CD14-positive monocyte (primary cell): ENCODE results near the gene DYNLT4. TPM values are rescaled to one million over a fixed set of nuclear protein-coding genes. Genes with fewer than 3 reads are reported as not detected.
A peak's percentile ranks its signal among the peaks of the same experiment; 100 is the strongest.
"Not testable (repeated sequence)": the region's sequence is repeated elsewhere in the genome, so short reads cannot be mapped to it uniquely, and the experiment has no call there.

Experiments used
- DNase-seq, 3 donors: peaks; one replicate each; pipeline ENCODE4 v3.0.0-alpha.2; 2011 to 2022
- H2AFZ ChIP-seq: 2 replicates; pipeline ENCODE4 v1.6.0; 2012; ENCODE audit warnings: mild to moderate bottlenecking, low read depth, low read length, inconsistent platforms; ENCODE audit not compliant: insufficient read depth, poor library complexity, severe bottlenecking
- H3K27ac ChIP-seq, 2 donors: 1 replicate in 1 of 2; 2 replicates in 1 of 2; pipeline ENCODE4 v1.5.1; 2012 to 2013; ENCODE audit warnings: low read length in 2 of 2, control low read depth in 1 of 2, inconsistent platforms in 1 of 2, low read depth in 1 of 2, mild to moderate bottlenecking in 1 of 2
- H3K27me3 ChIP-seq, 2 donors: one replicate each; pipeline versions ENCODE4 v1.6.0 to v1.6.1; 2011 to 2013; ENCODE audit warnings: low read length in 2 of 2; ENCODE audit not compliant: control insufficient read depth in 2 of 2, insufficient read depth in 2 of 2
- H3K36me3 ChIP-seq, 2 donors: replicated peaks in 1 of 2; 1 replicate in 1 of 2; 2 replicates in 1 of 2; pipeline versions ENCODE4 v1.5.1 to v1.6.1; 2012 to 2013; ENCODE audit warnings: low read length in 2 of 2, control low read depth in 1 of 2, inconsistent platforms in 1 of 2, mild to moderate bottlenecking in 1 of 2; ENCODE audit not compliant: insufficient read depth in 2 of 2, control insufficient read depth in 1 of 2
- H3K4me1 ChIP-seq, 2 donors: 1 replicate in 1 of 2; 2 replicates in 1 of 2; pipeline versions ENCODE4 v1.5.1 to v1.6.1; 2012 to 2013; ENCODE audit warnings: low read length in 2 of 2, control low read depth in 1 of 2, inconsistent platforms in 1 of 2, mild to moderate bottlenecking in 1 of 2, moderate library complexity in 1 of 2; ENCODE audit not compliant: insufficient read depth in 2 of 2, control insufficient read depth in 1 of 2
- H3K4me2 ChIP-seq: replicated peaks from 2 replicates; pipeline ENCODE3; 2012; ENCODE audit warnings: low read length, moderate library complexity, mild to moderate bottlenecking; ENCODE audit not compliant: poor library complexity, severe bottlenecking; ENCODE audit errors: extremely low read depth
- H3K4me3 ChIP-seq, 3 experiments: fragments of 200-600 bp in 1 of 3; sonication (generic) in 1 of 3; replicated peaks in 1 of 3; 1 replicate in 2 of 3; 2 replicates in 1 of 3; pipeline ENCODE4 v1.5.1; 2011 to 2013; ENCODE audit warnings: low read length in 3 of 3, mild to moderate bottlenecking in 3 of 3, control low read depth in 2 of 3, low read depth in 2 of 3, inconsistent platforms in 1 of 3, moderate library complexity in 1 of 3
- H3K79me2 ChIP-seq: 2 replicates; pipeline ENCODE4 v1.6.0; 2012; ENCODE audit warnings: mild to moderate bottlenecking, control low read depth, inconsistent platforms, low read length, moderate library complexity; ENCODE audit not compliant: insufficient read depth
- H3K9ac ChIP-seq: 2 replicates; pipeline ENCODE4 v1.6.0; 2017; ENCODE audit warnings: low read length, mild to moderate bottlenecking; ENCODE audit not compliant: insufficient read depth, poor library complexity, severe bottlenecking
- H3K9me3 ChIP-seq, 2 donors: replicated peaks in 1 of 2; 1 replicate in 1 of 2; 2 replicates in 1 of 2; pipeline versions ENCODE4 v1.5.1 to v1.6.1; 2012 to 2013; ENCODE audit warnings: low read length in 2 of 2, control low read depth in 1 of 2; ENCODE audit not compliant: control insufficient read depth in 1 of 2, insufficient read depth in 1 of 2
- H4K20me1 ChIP-seq: 2 replicates; pipeline ENCODE4 v1.6.0; 2012; ENCODE audit warnings: mild to moderate bottlenecking, low read length, control low read depth, moderate library complexity; ENCODE audit not compliant: insufficient read depth
- H3K27ac Mint-ChIP-seq, 7 donors: one replicate each; pipeline ENCODE4 v1.8.0; 2020; ENCODE audit warnings: mild to moderate bottlenecking in 7 of 7, mixed read lengths in 7 of 7, moderate library complexity in 6 of 7, inconsistent platforms in 2 of 7
- H3K27me3 Mint-ChIP-seq, 3 donors: one replicate each; pipeline ENCODE4 v1.8.0; 2021 to 2022; ENCODE audit warnings: low read depth in 3 of 3, mild to moderate bottlenecking in 3 of 3, mixed read lengths in 3 of 3, moderate library complexity in 3 of 3, inconsistent platforms in 1 of 3
- H3K36me3 Mint-ChIP-seq, 2 donors: one replicate each; pipeline ENCODE4 v1.8.0; 2020; ENCODE audit warnings: mixed read lengths in 2 of 2, inconsistent platforms in 1 of 2, mild to moderate bottlenecking in 1 of 2
- H3K4me1 Mint-ChIP-seq: one replicate; pipeline ENCODE4 v1.8.0; 2020; ENCODE audit warnings: mild to moderate bottlenecking, mixed read lengths
- H3K4me3 Mint-ChIP-seq, 2 donors: one replicate each; pipeline ENCODE4 v1.8.0; 2020; ENCODE audit warnings: mild to moderate bottlenecking in 2 of 2, mixed read lengths in 2 of 2, moderate library complexity in 1 of 2
- H3K9me3 Mint-ChIP-seq, 7 donors: one replicate each; pipeline ENCODE4 v1.8.0; 2020 to 2022; ENCODE audit warnings: mixed read lengths in 7 of 7, mild to moderate bottlenecking in 6 of 7, moderate library complexity in 6 of 7, inconsistent platforms in 2 of 7
- WGBS: methylation state at CpG from one replicate; pipeline ENCODE4 v1.1.5; 2013; ENCODE audit warnings: missing lambda C conversion rate; ENCODE audit not compliant: insufficient coverage; 5-methylcytosine and 5-hydroxymethylcytosine counted together
- intact Hi-C, 2 donors: fragments of 100-400 bp; cut with micrococcal nuclease; formaldehyde crosslinking; loops; one replicate each; pipeline versions ENCODE4 v1.15.0 to v1.15.1; 2023
- polyA plus RNA-seq, 3 donors: library from polyadenylated mRNA; depleted of rRNA in 1 of 3; unstranded in 2 of 3; stranded (reverse) in 1 of 3; fragments of 300-500 nt in 2 of 3; fragments of >200 nt in 1 of 3; fragmentation: Illumina TruSeq in 2 of 3; gene quantifications; 1 replicate in 2 of 3; 2 replicates in 1 of 3; pipeline ENCODE4 v1.2.3, GENCODE V29; 2012 to 2021
- TF ChIP-seq, protein P1 (sequence below): fragments of 200-600 bp; IDR thresholded peaks from one replicate; pipeline ENCODE4 v1.8.0; 2022; ENCODE audit warnings: antibody characterized with exemption, mild to moderate bottlenecking

DYNLT4 gene
- polyA plus RNA-seq, 3 donors, result 0.91 to 2.8 (median 2.2) TPM

GRCh38 chr1:44798481-44799365 is 8.4 kb downstream of the DYNLT4 start:
- Histone ChIP-seq H3K27ac (no peak overlapping the region), H3K79me2 (peaks cover 19% of the 10 kb centered on the region), H3K4me2 (no peak overlapping the region), H3K4me1 (peaks cover 29 to 38% of the 10 kb centered on the region in 2 donors), H3K9ac (no peak overlapping the region), H3K36me3 (peaks cover 16 to 18% of the 10 kb centered on the region in 2 donors), H3K9me3 (no peaks in the 10 kb centered on the region), H4K20me1 (peaks cover 32% of the 10 kb centered on the region), H2AFZ (no peak overlapping the region), H3K4me3 (no peak overlapping the region), H3K27me3 (no peaks in the 10 kb centered on the region)
- H3K4me3 Mint-ChIP-seq, result peak overlapping the region in 1 of 2 donors; percentile 37
- peaks cover 23 to 24% of the 10 kb centered on the region in 2 donors for H3K36me3 Mint-ChIP-seq
- H3K27me3 Mint-ChIP-seq, result peaks cover 1 to 6% (median 4%) of the 10 kb centered on the region in 3 donors
- WGBS, result 87% methylated on average over 4 of the region's 10 CpGs
- no peak for DNase-seq
- TF ChIP-seq, protein P1, sequence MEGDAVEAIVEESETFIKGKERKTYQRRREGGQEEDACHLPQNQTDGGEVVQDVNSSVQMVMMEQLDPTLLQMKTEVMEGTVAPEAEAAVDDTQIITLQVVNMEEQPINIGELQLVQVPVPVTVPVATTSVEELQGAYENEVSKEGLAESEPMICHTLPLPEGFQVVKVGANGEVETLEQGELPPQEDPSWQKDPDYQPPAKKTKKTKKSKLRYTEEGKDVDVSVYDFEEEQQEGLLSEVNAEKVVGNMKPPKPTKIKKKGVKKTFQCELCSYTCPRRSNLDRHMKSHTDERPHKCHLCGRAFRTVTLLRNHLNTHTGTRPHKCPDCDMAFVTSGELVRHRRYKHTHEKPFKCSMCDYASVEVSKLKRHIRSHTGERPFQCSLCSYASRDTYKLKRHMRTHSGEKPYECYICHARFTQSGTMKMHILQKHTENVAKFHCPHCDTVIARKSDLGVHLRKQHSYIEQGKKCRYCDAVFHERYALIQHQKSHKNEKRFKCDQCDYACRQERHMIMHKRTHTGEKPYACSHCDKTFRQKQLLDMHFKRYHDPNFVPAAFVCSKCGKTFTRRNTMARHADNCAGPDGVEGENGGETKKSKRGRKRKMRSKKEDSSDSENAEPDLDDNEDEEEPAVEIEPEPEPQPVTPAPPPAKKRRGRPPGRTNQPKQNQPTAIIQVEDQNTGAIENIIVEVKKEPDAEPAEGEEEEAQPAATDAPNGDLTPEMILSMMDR, result no peak
- intact Hi-C loops, result loop anchor here in 1 of 2 donors (5.0 to 10.0 kb wide), 2 partner anchors 34 to 506 kb away; no protein-coding TSS in a partner anchor
- peak overlapping the region in 5 of 7 donors; percentile 76 to 100 (median 99) for H3K27ac Mint-ChIP-seq
- peaks cover 21% of the 10 kb centered on the region for H3K4me1 Mint-ChIP-seq
- peaks cover 0 to 1% (median 0%) of the 10 kb centered on the region in 7 donors for H3K9me3 Mint-ChIP-seq

- H3K36me3 ChIP-seq, H3K9me3 ChIP-seq, H3K4me2 ChIP-seq, H3K27me3 Mint-ChIP-seq, H2AFZ ChIP-seq, DNase-seq, H3K9me3 Mint-ChIP-seq, H3K4me3 ChIP-seq, H3K27ac ChIP-seq, H3K9ac ChIP-seq, H3K27me3 ChIP-seq, H3K4me3 Mint-ChIP-seq: not testable (repeated sequence)
- H3K79me2 ChIP-seq, result peaks cover 19% of the 10 kb centered on the region
- Mint-ChIP-seq H3K36me3 (peaks cover 15% of the 10 kb centered on the region in 2 donors), H3K27ac (peak overlapping the region in 1 of 7 donors; percentile 61), H3K4me1 (peaks cover 19% of the 10 kb centered on the region)
- intact Hi-C loops, result loop anchor here in 1 of 2 donors (5.0 to 10.0 kb wide), 2 partner anchors 34 to 507 kb away; no protein-coding TSS in a partner anchor
- peaks cover 29 to 35% of the 10 kb centered on the region in 2 donors for H3K4me1 ChIP-seq
- WGBS, result 100% methylated on average over 1 of the region's 8 CpGs
- H4K20me1 ChIP-seq, result peaks cover 24% of the 10 kb centered on the region
Measured at GRCh38 chr1:44797886-44798285, 9.3 kb downstream of the DYNLT4 start.
